Endothelial cell of hepatic sinusoid (primary cell): ENCODE results near the gene TSC1.
"Not testable (repeated sequence)": the region's sequence is repeated elsewhere in the genome, so short reads cannot be mapped to it uniquely, and the experiment has no call there.

ENCODE experiments used
- in situ Hi-C: cut with HindIII; loops from 2 replicates; pipeline ENCODE4 v1.10.0; 2017; ENCODE audit warnings: low sequenced_read_pairs

The TSC1 gene

GRCh38 chr9:132944294-132945185 lies at the start of gene TSC1:
Gene TSC1, minus strand, starts transcription at chr9:132944616. Its CDS starts 15,744 bp downstream, at chr9:132928872.
- in situ Hi-C loops: no loop called here

GRCh38 chr9:132993511-132993939 lies 49.1 kb upstream of the TSC1 start:
- in situ Hi-C loops: no loop called here

- in situ Hi-C loops: no loop called here
Observed at GRCh38 chr9:132991351-132992300, 47.2 kb upstream of the TSC1 start.

- in situ Hi-C loops: no loop called here
Observed at GRCh38 chr9:132990781-132991180, 46.4 kb upstream of the TSC1 start.

GRCh38 chr9:132989998-132990557 lies 45.7 kb upstream of the TSC1 start:
- in situ Hi-C loops: not testable (repeated sequence)

GRCh38 chr9:132989414-132989996 lies 45.1 kb upstream of the TSC1 start:
- in situ Hi-C loops: no loop called here

GRCh38 chr9:132989014-132989310 lies 44.5 kb upstream of the TSC1 start:
- in situ Hi-C loops: no loop called here

- in situ Hi-C loops: no loop called here
Observed at GRCh38 chr9:132988244-132989013, 44.0 kb upstream of the TSC1 start.

GRCh38 chr9:132986640-132987620 lies 42.5 kb upstream of the TSC1 start:
- in situ Hi-C loops: no loop called here

- in situ Hi-C loops: no loop called here
Observed at GRCh38 chr9:132986114-132986513, 41.7 kb upstream of the TSC1 start.

GRCh38 chr9:132985489-132985888 lies 41.1 kb upstream of the TSC1 start:
- in situ Hi-C loops: no loop called here

- in situ Hi-C loops: no loop called here
Observed at GRCh38 chr9:132985071-132985350, 40.6 kb upstream of the TSC1 start.

GRCh38 chr9:132984202-132985070 lies 40.0 kb upstream of the TSC1 start:
- in situ Hi-C loops: no loop called here

- in situ Hi-C loops: no loop called here
Observed at GRCh38 chr9:132983491-132984201, 39.2 kb upstream of the TSC1 start.

- in situ Hi-C loops: no loop called here
Observed at GRCh38 chr9:132982458-132982857, 38.0 kb upstream of the TSC1 start.

- in situ Hi-C loops: no loop called here
Observed at GRCh38 chr9:132980157-132980556, 35.7 kb upstream of the TSC1 start.

GRCh38 chr9:132978451-132979131 lies 34.2 kb upstream of the TSC1 start, which contains the start of gene GFI1B:
Gene GFI1B, plus strand, starts transcription at chr9:132978694. Its CDS starts 7,985 bp downstream, at chr9:132986679.
- in situ Hi-C loops: loop anchor here (10.0 kb wide), 1 partner anchor 84 kb away; no protein-coding TSS in a partner anchor
